GM12864 (cell line): ENCODE measurements around the gene FHOD3.

Source experiments
- DNase-seq: peaks from one replicate; pipeline ENCODE4 v3.0.0-alpha.2; 2011; ENCODE audit warnings: low read depth
- H3K4me3 ChIP-seq: 2 replicates; pipeline ENCODE4 v1.5.1; 2011; ENCODE audit warnings: mild to moderate bottlenecking, low read depth, low read length, control low read depth
- TF ChIP-seq, protein P1 (sequence below): IDR thresholded peaks from 2 replicates; pipeline ENCODE4 v1.5.1; 2011; ENCODE audit warnings: low read depth, mild to moderate bottlenecking, moderate library complexity, low read length, control low read depth, inconsistent platforms; ENCODE audit errors: missing control alignments

FHOD3 gene

DNA sequence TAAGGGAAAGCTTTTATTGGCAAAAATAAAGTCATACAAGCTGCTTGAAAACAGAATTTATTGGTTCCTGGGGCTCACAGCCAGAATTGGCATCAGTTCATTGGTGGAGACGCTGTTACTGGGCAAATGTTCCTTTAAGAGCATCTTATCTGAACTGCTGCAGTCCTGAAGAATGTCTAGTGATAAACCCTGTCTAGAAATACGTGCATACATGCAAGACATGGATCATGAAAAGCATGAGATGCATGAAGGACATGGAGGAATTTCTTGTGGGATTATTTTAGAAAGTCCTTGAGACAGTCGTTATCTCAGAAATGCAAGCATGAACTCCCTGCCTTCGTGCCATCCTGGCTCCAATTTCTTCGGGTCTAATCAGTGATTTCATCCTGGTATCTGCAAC lies 32.5 kb upstream of the FHOD3 start:
- no peak overlapping the region for H3K4me3 ChIP-seq
- TF ChIP-seq, protein P1, sequence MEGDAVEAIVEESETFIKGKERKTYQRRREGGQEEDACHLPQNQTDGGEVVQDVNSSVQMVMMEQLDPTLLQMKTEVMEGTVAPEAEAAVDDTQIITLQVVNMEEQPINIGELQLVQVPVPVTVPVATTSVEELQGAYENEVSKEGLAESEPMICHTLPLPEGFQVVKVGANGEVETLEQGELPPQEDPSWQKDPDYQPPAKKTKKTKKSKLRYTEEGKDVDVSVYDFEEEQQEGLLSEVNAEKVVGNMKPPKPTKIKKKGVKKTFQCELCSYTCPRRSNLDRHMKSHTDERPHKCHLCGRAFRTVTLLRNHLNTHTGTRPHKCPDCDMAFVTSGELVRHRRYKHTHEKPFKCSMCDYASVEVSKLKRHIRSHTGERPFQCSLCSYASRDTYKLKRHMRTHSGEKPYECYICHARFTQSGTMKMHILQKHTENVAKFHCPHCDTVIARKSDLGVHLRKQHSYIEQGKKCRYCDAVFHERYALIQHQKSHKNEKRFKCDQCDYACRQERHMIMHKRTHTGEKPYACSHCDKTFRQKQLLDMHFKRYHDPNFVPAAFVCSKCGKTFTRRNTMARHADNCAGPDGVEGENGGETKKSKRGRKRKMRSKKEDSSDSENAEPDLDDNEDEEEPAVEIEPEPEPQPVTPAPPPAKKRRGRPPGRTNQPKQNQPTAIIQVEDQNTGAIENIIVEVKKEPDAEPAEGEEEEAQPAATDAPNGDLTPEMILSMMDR = no peak
- no peak for DNase-seq

GRCh38 chr18:36269157-36269556 lies 28.4 kb upstream of the FHOD3 start:
- no peak for DNase-seq
- TF ChIP-seq, protein P1 = no peak
- H3K4me3 ChIP-seq = no peak overlapping the region

GRCh38 chr18:36271153-36271552 lies 26.4 kb upstream of the FHOD3 start:
- no peak overlapping the region for H3K4me3 ChIP-seq
- no peak for DNase-seq
- TF ChIP-seq, protein P1 = no peak

DNA sequence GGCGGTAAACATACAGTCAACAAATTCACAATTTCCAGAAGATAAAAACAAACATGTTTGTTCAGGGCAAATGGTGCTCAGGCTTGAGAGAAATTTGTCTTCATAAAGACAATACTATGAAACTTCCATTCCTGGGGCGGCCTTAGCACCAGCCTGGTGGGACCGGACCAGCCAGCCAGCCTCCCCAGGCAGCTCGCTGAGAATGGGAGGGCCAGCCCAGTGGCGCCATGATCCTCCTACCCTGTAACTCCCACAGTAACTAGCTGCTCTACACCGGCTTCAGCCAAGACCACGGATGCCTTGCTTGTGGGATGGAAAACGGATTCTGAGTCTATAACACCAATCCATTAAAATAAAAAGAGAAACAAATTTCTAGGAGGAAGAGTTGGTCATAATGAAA lies 24.2 kb upstream of the FHOD3 start:
- DNase-seq = no peak
- TF ChIP-seq, protein P1 = no peak
- H3K4me3 ChIP-seq = no peak overlapping the region

DNA sequence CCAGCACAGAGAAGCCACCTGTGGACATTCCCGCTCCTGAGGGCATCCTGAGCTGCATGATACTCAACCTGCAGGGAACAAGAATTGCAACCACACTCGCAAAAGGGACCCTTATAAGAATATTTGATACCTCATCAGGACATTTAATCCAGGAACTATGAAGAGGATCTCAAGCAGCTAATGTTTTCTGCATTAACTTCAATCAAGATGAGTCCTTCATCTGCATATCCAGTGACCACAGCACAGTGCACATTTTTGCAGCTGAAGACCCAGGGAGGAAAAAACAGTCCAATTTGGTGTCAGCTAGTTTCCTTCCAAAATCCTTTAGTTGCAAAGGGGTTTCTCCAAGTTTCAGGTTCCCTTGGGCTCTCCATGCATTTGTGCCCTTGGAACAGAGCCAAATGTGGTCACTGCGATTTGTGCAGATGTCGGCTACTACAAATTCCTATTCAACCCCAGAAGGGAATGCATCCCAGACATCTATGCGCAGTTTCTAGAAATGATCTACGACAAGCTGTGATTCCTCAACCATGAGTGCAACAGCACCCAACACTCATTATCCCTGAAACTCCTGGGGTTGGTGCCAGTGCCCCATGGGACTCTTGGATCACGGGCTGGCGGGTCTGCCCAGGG lies 23.3 kb upstream of the FHOD3 start:
- no peak for DNase-seq
- TF ChIP-seq, protein P1 = no peak
- no peak overlapping the region for H3K4me3 ChIP-seq

DNA sequence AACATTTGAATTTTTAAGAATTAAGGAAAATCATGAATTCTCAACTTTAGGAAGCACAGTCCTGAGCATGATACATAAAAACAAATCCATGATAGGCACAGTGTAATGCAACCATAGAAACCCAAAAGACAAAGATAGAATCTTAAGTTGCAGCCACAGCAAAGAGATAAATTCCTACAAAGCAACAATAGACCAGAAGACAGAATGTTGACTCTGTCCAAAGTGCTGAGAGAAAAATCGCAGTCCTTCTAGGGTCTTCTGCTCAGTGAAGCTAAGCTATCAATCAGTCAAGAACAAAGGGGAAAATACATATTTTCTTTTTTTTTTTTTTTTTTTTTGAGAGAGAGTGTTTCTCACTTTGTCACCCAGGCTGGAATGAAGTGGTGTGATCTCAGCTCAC lies 22.0 kb upstream of the FHOD3 start:
- no peak for DNase-seq
- TF ChIP-seq, protein P1 = no peak
- no peak overlapping the region for H3K4me3 ChIP-seq

GRCh38 chr18:36279001-36279400 lies 18.5 kb upstream of the FHOD3 start:
- TF ChIP-seq, protein P1 = no peak
- DNase-seq = no peak

More at GRCh38 chr18:36279001-36279400, 18.5 kb upstream of the FHOD3 start:
- no peak overlapping the region for H3K4me3 ChIP-seq
